SU-DHL-6 (cell line): ENCODE results near the gene HERC3.

Source experiments
- H2AFZ ChIP-seq: fragments of 200-600 bp; sonication (generic); 2 replicates; pipeline ENCODE4 v1.6.1; 2014; ENCODE audit warnings: low read depth, mild to moderate bottlenecking, moderate library complexity, mixed read lengths, antibody characterized with exemption, low read length; ENCODE audit not compliant: severe bottlenecking
- H3F3A ChIP-seq: fragments of 200-600 bp; shearing (Covaris generic); 2 replicates; pipeline ENCODE4 v1.6.0; 2016; ENCODE audit warnings: antibody characterized with exemption, mild to moderate bottlenecking; ENCODE audit not compliant: insufficient read depth
- H3K27ac ChIP-seq: fragments of 200-600 bp; sonication (generic); 2 replicates; pipeline ENCODE4 v1.5.1; 2016; ENCODE audit warnings: low read depth, mild to moderate bottlenecking, low read length, moderate library complexity, mixed read lengths
- H3K27me3 ChIP-seq: fragments of 200-600 bp; sonication (generic), shearing (Covaris generic); 2 replicates; pipeline ENCODE4 v1.6.0; 2014; ENCODE audit warnings: mild to moderate bottlenecking, low read length
- H3K36me3 ChIP-seq: fragments of 200-600 bp; sonication (generic); 2 replicates; pipeline ENCODE4 v1.6.1; 2014; ENCODE audit warnings: mild to moderate bottlenecking, low read length, mixed read lengths
- H3K4me2 ChIP-seq: fragments of 300-600, 200-600 bp; shearing (Covaris generic), sonication (generic); 2 replicates; pipeline ENCODE4 v1.6.0; 2014; ENCODE audit warnings: low read length, low read depth, mild to moderate bottlenecking; ENCODE audit not compliant: poor library complexity, severe bottlenecking
- H3K4me3 ChIP-seq: fragments of 200-600 bp; sonication (generic); 2 replicates; pipeline ENCODE4 v1.5.1; 2014; ENCODE audit warnings: antibody characterized with exemption, low read length, mild to moderate bottlenecking, mixed read lengths; ENCODE audit not compliant: insufficient read depth, poor library complexity, severe bottlenecking
- H3K79me2 ChIP-seq: fragments of 200-600 bp; sonication (generic); 2 replicates; pipeline ENCODE4 v1.6.1; 2014; ENCODE audit warnings: mild to moderate bottlenecking, low read length, moderate library complexity; ENCODE audit not compliant: insufficient read depth
- H3K9ac ChIP-seq: fragments of 200-600 bp; sonication (generic); 2 replicates; pipeline ENCODE4 v1.7.0; 2014; ENCODE audit warnings: mild to moderate bottlenecking, low read length
- H3K9me2 ChIP-seq: fragments of 200-600 bp; sonication (generic); replicated peaks from 2 replicates; pipeline ENCODE4 v1.6.1; 2014; ENCODE audit warnings: low read length; ENCODE audit not compliant: insufficient read depth
- H3K9me3 ChIP-seq: fragments of 200-600 bp; sonication (generic); 2 replicates; pipeline ENCODE4 v1.6.1; 2014; ENCODE audit warnings: low read length, mixed read lengths; ENCODE audit not compliant: insufficient read depth
- H4K20me1 ChIP-seq: fragments of 200-600 bp; sonication (generic); 2 replicates; pipeline ENCODE4 v1.6.1; 2014; ENCODE audit warnings: low read depth, mild to moderate bottlenecking, antibody characterized with exemption, low read length, moderate library complexity, mixed read lengths
- CTCF ChIP-seq: fragments of 200-600 bp; sonication (generic); IDR thresholded peaks from one replicate; pipeline ENCODE4 v1.5.1; 2017; ENCODE audit warnings: antibody characterized with exemption, mild to moderate bottlenecking, low read length, moderate library complexity; ENCODE audit not compliant: insufficient read depth, poor library complexity, severe bottlenecking
- EZH2phosphoT487 ChIP-seq: fragments of 200-600 bp; sonication (generic), shearing (Covaris generic); conservative IDR thresholded peaks from 2 replicates; pipeline ENCODE4 v1.6.1; 2018; ENCODE audit warnings: mild to moderate bottlenecking, antibody characterized with exemption, low read length, moderate library complexity, mixed read lengths

HERC3 gene

GRCh38 chr4:88618782-88619485 lies 26.7 kb downstream of the HERC3 start:
- Histone ChIP-seq H3K27ac (no peak overlapping the region), H3K4me3 (no peak overlapping the region), H3K9ac (no peak overlapping the region), H4K20me1 (no peaks in the 10 kb centered on the region), H3K36me3 (no peaks in the 10 kb centered on the region), H3K9me2 (no peaks in the 10 kb centered on the region), H3F3A (no peaks in the 10 kb centered on the region), H3K4me2 (no peak overlapping the region), H3K27me3 (no peaks in the 10 kb centered on the region), H3K79me2 (no peaks in the 10 kb centered on the region), H3K9me3 (no peaks in the 10 kb centered on the region), H2AFZ (no peak overlapping the region)
- TF ChIP-seq CTCF (no peak), EZH2phosphoT487 (no peak)

GRCh38 chr4:88619971-88620370 lies 27.7 kb downstream of the HERC3 start:
- no peak overlapping the region for H3K9ac ChIP-seq
- no peak overlapping the region for H2AFZ ChIP-seq
- H3K36me3 ChIP-seq, result no peaks in the 10 kb centered on the region
- H3K27me3 ChIP-seq, result no peaks in the 10 kb centered on the region
- no peaks in the 10 kb centered on the region for H3K79me2 ChIP-seq
- no peaks in the 10 kb centered on the region for H3K9me3 ChIP-seq
- H3K9me2 ChIP-seq, result no peaks in the 10 kb centered on the region
- no peaks in the 10 kb centered on the region for H3F3A ChIP-seq
- H4K20me1 ChIP-seq, result no peaks in the 10 kb centered on the region
- TF ChIP-seq EZH2phosphoT487 (no peak), CTCF (no peak)
- no peak overlapping the region for H3K4me2 ChIP-seq
- no peak overlapping the region for H3K4me3 ChIP-seq
- H3K27ac ChIP-seq, result no peak overlapping the region

GRCh38 chr4:88621763-88622327 lies 29.6 kb downstream of the HERC3 start:
- Histone ChIP-seq H3K9ac (no peak overlapping the region), H3K9me2 (no peaks in the 10 kb centered on the region), H3K9me3 (no peaks in the 10 kb centered on the region), H3K4me2 (no peak overlapping the region), H3F3A (no peaks in the 10 kb centered on the region), H4K20me1 (no peaks in the 10 kb centered on the region), H3K79me2 (no peaks in the 10 kb centered on the region), H2AFZ (no peak overlapping the region), H3K27ac (no peak overlapping the region), H3K36me3 (no peaks in the 10 kb centered on the region), H3K27me3 (no peaks in the 10 kb centered on the region), H3K4me3 (no peak overlapping the region)
- no peak for TF ChIP-seq CTCF
